ENCODE measurements around the gene SPINDOC.
"Not testable (repeated sequence)": the region's sequence is repeated elsewhere in the genome, so short reads cannot be mapped to it uniquely, and the experiment has no call there.

The SPINDOC gene

GRCh38 chr11:63795066-63795465 is 18.2 kb upstream of the SPINDOC start:
- H3K36me3 ChIP-seq (ENCODE audit: control insufficient read depth in 1 of 2, insufficient read depth in 2 of 2, low read length in 2 of 2), result no peaks in the 10 kb centered on the region
- no peak overlapping the region for H3K27ac ChIP-seq (ENCODE audit: low read length)
- no peaks in the 10 kb centered on the region for H3K4me1 ChIP-seq (ENCODE audit: control insufficient read depth in 1 of 2, insufficient read depth in 2 of 2, low read length in 2 of 2)
- peaks cover 0 to 16% of the 10 kb centered on the region in 2 donors for H3K9me3 ChIP-seq (ENCODE audit: control insufficient read depth in 1 of 2, low read length in 2 of 2)
- H3K27me3 ChIP-seq (ENCODE audit: low read depth, low read length), result no peaks in the 10 kb centered on the region
- no peak overlapping the region for H3K4me3 ChIP-seq (ENCODE audit: low read depth in 1 of 2, low read length in 2 of 2)

GRCh38 chr11:63800921-63801320 is 12.3 kb upstream of the SPINDOC start:
- no peaks in the 10 kb centered on the region for H3K4me1 ChIP-seq (ENCODE audit: control insufficient read depth in 1 of 2, insufficient read depth in 2 of 2, low read length in 2 of 2)
- H3K36me3 ChIP-seq (ENCODE audit: control insufficient read depth in 1 of 2, insufficient read depth in 2 of 2, low read length in 2 of 2), result no peaks in the 10 kb centered on the region
- no peaks in the 10 kb centered on the region for H3K27me3 ChIP-seq (ENCODE audit: low read depth, low read length)
- H3K4me3 ChIP-seq (ENCODE audit: low read depth in 1 of 2, low read length in 2 of 2), result no peak overlapping the region
- no peaks in the 10 kb centered on the region for H3K9me3 ChIP-seq (ENCODE audit: control insufficient read depth in 1 of 2, low read length in 2 of 2)
- no peak overlapping the region for H3K27ac ChIP-seq (ENCODE audit: low read length)

- Histone ChIP-seq H3K4me3 (ENCODE audit: low read depth in 1 of 2, low read length in 2 of 2) (no peak overlapping the region), H3K36me3 (ENCODE audit: control insufficient read depth in 1 of 2, insufficient read depth in 2 of 2, low read length in 2 of 2) (no peaks in the 10 kb centered on the region), H3K9me3 (ENCODE audit: control insufficient read depth in 1 of 2, low read length in 2 of 2) (no peaks in the 10 kb centered on the region), H3K27me3 (ENCODE audit: low read depth, low read length) (no peaks in the 10 kb centered on the region), H3K4me1 (ENCODE audit: control insufficient read depth in 1 of 2, insufficient read depth in 2 of 2, low read length in 2 of 2) (no peaks in the 10 kb centered on the region), H3K27ac (ENCODE audit: low read length) (no peak overlapping the region)
Observed at GRCh38 chr11:63802637-63803414, 10.4 kb upstream of the SPINDOC start.

GRCh38 chr11:63804259-63804658 is 9.0 kb upstream of the SPINDOC start:
- Histone ChIP-seq H3K27ac (ENCODE audit: low read length) (no peak overlapping the region), H3K36me3 (ENCODE audit: control insufficient read depth in 1 of 2, insufficient read depth in 2 of 2, low read length in 2 of 2) (no peaks in the 10 kb centered on the region), H3K4me1 (ENCODE audit: control insufficient read depth in 1 of 2, insufficient read depth in 2 of 2, low read length in 2 of 2) (no peaks in the 10 kb centered on the region), H3K27me3 (ENCODE audit: low read depth, low read length) (no peaks in the 10 kb centered on the region), H3K4me3 (ENCODE audit: low read depth in 1 of 2, low read length in 2 of 2) (no peak overlapping the region), H3K9me3 (ENCODE audit: control insufficient read depth in 1 of 2, low read length in 2 of 2) (no peaks in the 10 kb centered on the region)

GRCh38 chr11:63805844-63806415 is 7.3 kb upstream of the SPINDOC start:
- Histone ChIP-seq H3K4me3 (ENCODE audit: low read depth in 1 of 2, low read length in 2 of 2) (no peak overlapping the region), H3K27me3 (ENCODE audit: low read depth, low read length) (no peaks in the 10 kb centered on the region), H3K4me1 (ENCODE audit: control insufficient read depth in 1 of 2, insufficient read depth in 2 of 2, low read length in 2 of 2) (no peaks in the 10 kb centered on the region), H3K27ac (ENCODE audit: low read length) (no peak overlapping the region), H3K36me3 (ENCODE audit: control insufficient read depth in 1 of 2, insufficient read depth in 2 of 2, low read length in 2 of 2) (no peaks in the 10 kb centered on the region), H3K9me3 (ENCODE audit: control insufficient read depth in 1 of 2, low read length in 2 of 2) (no peaks in the 10 kb centered on the region)

GRCh38 chr11:63810383-63810782 is 2.9 kb upstream of the SPINDOC start:
- not testable (repeated sequence) for H3K27me3 ChIP-seq (ENCODE audit: low read depth, low read length); H3K4me3 ChIP-seq (ENCODE audit: low read depth in 1 of 2, low read length in 2 of 2); H3K36me3 ChIP-seq (ENCODE audit: control insufficient read depth in 1 of 2, insufficient read depth in 2 of 2, low read length in 2 of 2); H3K9me3 ChIP-seq (ENCODE audit: control insufficient read depth in 1 of 2, low read length in 2 of 2); H3K27ac ChIP-seq (ENCODE audit: low read length)
- peaks cover 13 to 21% of the 10 kb centered on the region in 2 donors for H3K4me1 ChIP-seq (ENCODE audit: control insufficient read depth in 1 of 2, insufficient read depth in 2 of 2, low read length in 2 of 2)

- Histone ChIP-seq H3K4me1 (ENCODE audit: control insufficient read depth in 1 of 2, insufficient read depth in 2 of 2, low read length in 2 of 2) (peaks cover 13 to 22% of the 10 kb centered on the region in 2 donors), H3K27me3 (ENCODE audit: low read depth, low read length) (no peaks in the 10 kb centered on the region), H3K27ac (ENCODE audit: low read length) (no peak overlapping the region), H3K4me3 (ENCODE audit: low read depth in 1 of 2, low read length in 2 of 2) (no peak overlapping the region), H3K36me3 (ENCODE audit: control insufficient read depth in 1 of 2, insufficient read depth in 2 of 2, low read length in 2 of 2) (peaks cover 5 to 6% of the 10 kb centered on the region in 2 donors), H3K9me3 (ENCODE audit: control insufficient read depth in 1 of 2, low read length in 2 of 2) (no peaks in the 10 kb centered on the region)
Observed at GRCh38 chr11:63811522-63811921, 1.7 kb upstream of the SPINDOC start.

- Histone ChIP-seq H3K4me3 (ENCODE audit: low read depth in 1 of 2, low read length in 2 of 2) (peak overlapping the region; percentile 74 to 93), H3K27ac (ENCODE audit: low read length) (no peak overlapping the region), H3K27me3 (ENCODE audit: low read depth, low read length) (no peaks in the 10 kb centered on the region), H3K36me3 (ENCODE audit: control insufficient read depth in 1 of 2, insufficient read depth in 2 of 2, low read length in 2 of 2) (peaks cover 21 to 22% of the 10 kb centered on the region in 2 donors), H3K4me1 (ENCODE audit: control insufficient read depth in 1 of 2, insufficient read depth in 2 of 2, low read length in 2 of 2) (peaks cover 13 to 22% of the 10 kb centered on the region in 2 donors), H3K9me3 (ENCODE audit: control insufficient read depth in 1 of 2, low read length in 2 of 2) (no peaks in the 10 kb centered on the region)
Observed at GRCh38 chr11:63813563-63814382, 517 bp downstream of the SPINDOC start.

GRCh38 chr11:63814383-63814736 is 1.1 kb downstream of the SPINDOC start:
- no peaks in the 10 kb centered on the region for H3K27me3 ChIP-seq (ENCODE audit: low read depth, low read length)
- H3K36me3 ChIP-seq (ENCODE audit: control insufficient read depth in 1 of 2, insufficient read depth in 2 of 2, low read length in 2 of 2), result peaks cover 22 to 26% of the 10 kb centered on the region in 2 donors
- H3K9me3 ChIP-seq (ENCODE audit: control insufficient read depth in 1 of 2, low read length in 2 of 2), result no peaks in the 10 kb centered on the region
- H3K4me3 ChIP-seq (ENCODE audit: low read depth in 1 of 2, low read length in 2 of 2), result peak overlapping the region; percentile 74 to 93
- peaks cover 13 to 22% of the 10 kb centered on the region in 2 donors for H3K4me1 ChIP-seq (ENCODE audit: control insufficient read depth in 1 of 2, insufficient read depth in 2 of 2, low read length in 2 of 2)
- H3K27ac ChIP-seq (ENCODE audit: low read length), result no peak overlapping the region

- Histone ChIP-seq H3K4me3 (ENCODE audit: low read depth in 1 of 2, low read length in 2 of 2) (no peak overlapping the region), H3K4me1 (ENCODE audit: control insufficient read depth in 1 of 2, insufficient read depth in 2 of 2, low read length in 2 of 2) (peaks cover 13 to 22% of the 10 kb centered on the region in 2 donors), H3K9me3 (ENCODE audit: control insufficient read depth in 1 of 2, low read length in 2 of 2) (no peaks in the 10 kb centered on the region), H3K36me3 (ENCODE audit: control insufficient read depth in 1 of 2, insufficient read depth in 2 of 2, low read length in 2 of 2) (peaks cover 25 to 37% of the 10 kb centered on the region in 2 donors), H3K27me3 (ENCODE audit: low read depth, low read length) (no peaks in the 10 kb centered on the region), H3K27ac (ENCODE audit: low read length) (no peak overlapping the region)
Observed at GRCh38 chr11:63816166-63816565, 2.9 kb downstream of the SPINDOC start.

- Histone ChIP-seq H3K4me1 (ENCODE audit: control insufficient read depth in 1 of 2, insufficient read depth in 2 of 2, low read length in 2 of 2) (peaks cover 13 to 22% of the 10 kb centered on the region in 2 donors), H3K27ac (ENCODE audit: low read length) (no peak overlapping the region), H3K4me3 (ENCODE audit: low read depth in 1 of 2, low read length in 2 of 2) (no peak overlapping the region), H3K36me3 (ENCODE audit: control insufficient read depth in 1 of 2, insufficient read depth in 2 of 2, low read length in 2 of 2) (peaks cover 31 to 43% of the 10 kb centered on the region in 2 donors), H3K27me3 (ENCODE audit: low read depth, low read length) (no peaks in the 10 kb centered on the region), H3K9me3 (ENCODE audit: control insufficient read depth in 1 of 2, low read length in 2 of 2) (no peaks in the 10 kb centered on the region)
Observed at GRCh38 chr11:63816732-63817131, 3.5 kb downstream of the SPINDOC start.
